ENCODE results near the gene CHST15. TPM values are rescaled to one million over a fixed set of nuclear protein-coding genes. Genes with fewer than 3 reads are reported as not detected.

CHST15 gene
- polyA plus RNA-seq, 1 experiment: 3.2 TPM

DNA sequence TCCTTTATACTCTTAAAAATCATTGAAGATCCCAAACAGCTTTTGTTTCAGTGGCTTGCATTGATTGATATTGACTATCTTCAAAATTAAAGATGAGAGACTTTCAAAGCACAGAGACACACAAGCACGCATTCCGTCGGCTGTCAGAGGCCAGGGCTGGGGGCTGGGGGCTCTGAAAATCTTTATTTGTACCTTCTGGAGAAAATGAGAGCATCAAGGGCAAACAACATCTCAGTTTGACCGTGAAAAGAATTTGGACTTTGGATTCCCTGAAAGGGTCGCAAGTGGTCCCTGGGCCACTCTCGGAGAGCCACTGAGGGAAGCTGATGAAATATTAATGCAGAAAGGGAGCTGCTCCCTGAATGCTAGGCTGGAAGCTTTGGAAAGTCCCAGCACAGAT lies 96.4 kb downstream of the CHST15 start:
- H3K4me3 ChIP-seq (ENCODE audit: low read depth, low read length): no peak overlapping the region
- DNase-seq (ENCODE audit: low read depth, low spot score): no peak
- no peaks in the 10 kb centered on the region for H3K27me3 ChIP-seq (ENCODE audit: control insufficient read depth, insufficient read depth, low read length)
- TF ChIP-seq, protein P1, sequence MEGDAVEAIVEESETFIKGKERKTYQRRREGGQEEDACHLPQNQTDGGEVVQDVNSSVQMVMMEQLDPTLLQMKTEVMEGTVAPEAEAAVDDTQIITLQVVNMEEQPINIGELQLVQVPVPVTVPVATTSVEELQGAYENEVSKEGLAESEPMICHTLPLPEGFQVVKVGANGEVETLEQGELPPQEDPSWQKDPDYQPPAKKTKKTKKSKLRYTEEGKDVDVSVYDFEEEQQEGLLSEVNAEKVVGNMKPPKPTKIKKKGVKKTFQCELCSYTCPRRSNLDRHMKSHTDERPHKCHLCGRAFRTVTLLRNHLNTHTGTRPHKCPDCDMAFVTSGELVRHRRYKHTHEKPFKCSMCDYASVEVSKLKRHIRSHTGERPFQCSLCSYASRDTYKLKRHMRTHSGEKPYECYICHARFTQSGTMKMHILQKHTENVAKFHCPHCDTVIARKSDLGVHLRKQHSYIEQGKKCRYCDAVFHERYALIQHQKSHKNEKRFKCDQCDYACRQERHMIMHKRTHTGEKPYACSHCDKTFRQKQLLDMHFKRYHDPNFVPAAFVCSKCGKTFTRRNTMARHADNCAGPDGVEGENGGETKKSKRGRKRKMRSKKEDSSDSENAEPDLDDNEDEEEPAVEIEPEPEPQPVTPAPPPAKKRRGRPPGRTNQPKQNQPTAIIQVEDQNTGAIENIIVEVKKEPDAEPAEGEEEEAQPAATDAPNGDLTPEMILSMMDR (IDR thresholded peaks at IDR 0.05; ENCODE audit: low read depth, low read length): no peak
- H3K9me3 ChIP-seq (ENCODE audit: control insufficient read depth, insufficient read depth, low read length): no peaks in the 10 kb centered on the region; the same call in 1 of the 2 replicates
- ChIA-PET CTCF (interaction anchor here (4.0 to 9.2 kb wide), 2 partner anchors 393 to 407 kb away, joined by 57 to 319 read pairs; no protein-coding TSS in a partner anchor), POLR2A (no interaction called here)
- H3K27ac ChIP-seq (ENCODE audit: low read depth, low read length): peak overlapping the region; percentile 78

DNA sequence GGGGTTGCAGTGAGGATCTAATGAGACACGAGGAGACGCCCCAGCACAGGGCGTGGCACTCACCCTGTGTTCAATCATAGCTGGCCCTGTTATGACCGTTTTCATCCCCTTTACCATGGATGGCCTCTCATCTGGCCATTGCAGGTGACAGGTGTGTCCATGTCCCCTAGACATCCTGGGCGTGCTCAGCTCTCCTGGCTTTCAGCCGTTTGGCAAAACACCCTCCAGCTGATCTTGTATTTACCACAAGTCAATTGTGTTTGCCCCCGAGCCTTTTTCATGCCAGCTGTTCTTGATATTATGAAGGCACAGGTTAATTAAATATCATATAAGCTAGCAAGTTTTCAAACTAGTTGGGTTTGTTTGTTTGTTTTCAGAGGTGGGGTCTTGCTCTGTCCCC lies 97.1 kb downstream of the CHST15 start:
- Histone ChIP-seq H3K27ac (ENCODE audit: low read depth, low read length) (peak overlapping the region; percentile 93), H3K4me3 (ENCODE audit: low read depth, low read length) (no peak overlapping the region), H3K9me3 (ENCODE audit: control insufficient read depth, insufficient read depth, low read length) (no peaks in the 10 kb centered on the region; the same call in 1 of the 2 replicates), H3K27me3 (ENCODE audit: control insufficient read depth, insufficient read depth, low read length) (no peaks in the 10 kb centered on the region)
- POLR2A ChIA-PET: interaction anchor here (0.6 kb wide), 1 partner anchor 393 kb away, joined by 3 read pairs; no protein-coding TSS in a partner anchor
- TF ChIP-seq, protein P1 (IDR thresholded peaks at IDR 0.05; ENCODE audit: low read depth, low read length): no peak
- CTCF ChIA-PET: interaction anchor here (0.7 to 9.2 kb wide), 6 partner anchors 110 to 408 kb away, joined by 3 to 319 read pairs (median 3); no protein-coding TSS in a partner anchor
- no peak for DNase-seq (ENCODE audit: low read depth, low spot score)

DNA sequence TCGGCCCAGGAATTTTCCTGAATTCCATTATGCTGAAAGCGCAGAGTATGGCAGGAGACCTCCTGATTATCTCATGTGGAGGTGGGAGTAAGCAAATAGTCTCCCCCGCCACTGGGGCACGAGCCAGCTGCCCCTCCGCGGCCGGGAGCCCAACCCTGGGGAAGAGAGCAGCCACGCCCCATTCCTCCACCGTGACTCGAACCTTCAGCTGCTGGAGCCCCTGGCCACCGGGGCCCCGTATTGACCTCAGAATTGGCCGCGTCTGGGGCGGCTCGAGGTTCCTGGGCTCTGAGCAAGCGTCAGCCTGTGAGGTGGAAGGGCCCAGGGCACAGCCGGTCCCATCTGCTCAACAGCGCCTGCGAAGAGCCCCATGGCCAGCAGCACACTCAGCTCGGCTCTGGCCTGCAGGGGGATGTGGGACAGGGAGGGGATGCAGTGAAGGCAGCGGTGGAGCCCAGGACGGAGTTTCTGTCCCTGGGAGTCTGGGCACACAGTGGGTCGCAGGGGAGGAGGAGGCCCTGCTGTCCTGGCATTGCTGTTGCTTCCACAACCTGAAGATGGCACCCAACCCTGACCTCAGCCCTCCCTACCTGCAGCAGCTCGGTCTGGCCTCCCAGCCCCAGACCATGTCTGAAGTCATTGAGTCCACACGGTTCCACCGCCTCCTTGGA lies 97.8 kb downstream of the CHST15 start:
- peak overlapping the region; percentile 93 for H3K27ac ChIP-seq (ENCODE audit: low read depth, low read length)
- H3K4me3 ChIP-seq (ENCODE audit: low read depth, low read length): peak overlapping the region; percentile 39
- DNase-seq (ENCODE audit: low read depth, low spot score): peak; percentile 55
- TF ChIP-seq, protein P1 (IDR thresholded peaks at IDR 0.05; ENCODE audit: low read depth, low read length): peak; percentile 33
- peaks cover 5% of the 10 kb centered on the region for H3K27me3 ChIP-seq (ENCODE audit: control insufficient read depth, insufficient read depth, low read length)
- ChIA-PET CTCF (interaction anchor here (0.7 to 9.2 kb wide), 12 partner anchors 17 to 409 kb away, joined by 3 to 319 read pairs (median 4); no protein-coding TSS in a partner anchor), POLR2A (interaction anchor here (0.6 kb wide), 1 partner anchor 393 kb away, joined by 3 read pairs; no protein-coding TSS in a partner anchor)
- H3K9me3 ChIP-seq (ENCODE audit: control insufficient read depth, insufficient read depth, low read length): no peaks in the 10 kb centered on the region; the same call in 1 of the 2 replicates

DNA sequence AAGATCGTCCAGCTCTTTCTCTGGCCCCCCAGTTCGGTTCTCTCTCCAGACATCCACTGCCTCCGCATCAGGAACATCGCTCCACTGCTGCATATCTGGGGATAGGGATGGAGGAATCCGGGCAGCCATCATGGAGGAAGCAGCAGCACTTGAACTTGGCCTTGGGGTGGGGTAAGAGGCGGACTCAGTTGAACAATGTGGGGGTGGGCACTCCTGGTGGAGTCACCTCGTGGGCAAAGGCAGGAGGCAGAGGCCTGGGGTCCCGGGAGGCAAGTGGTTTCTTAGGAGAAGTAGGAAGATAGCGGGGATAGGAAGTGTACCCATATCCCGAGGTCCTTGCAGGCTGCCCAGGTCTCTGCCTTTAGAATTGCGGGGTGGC lies 98.3 kb downstream of the CHST15 start:
- DNase-seq (ENCODE audit: low read depth, low spot score): no peak
- Histone ChIP-seq H3K9me3 (ENCODE audit: control insufficient read depth, insufficient read depth, low read length) (no peaks in the 10 kb centered on the region; the same call in 1 of the 2 replicates), H3K27ac (ENCODE audit: low read depth, low read length) (peak overlapping the region; percentile 93), H3K27me3 (ENCODE audit: control insufficient read depth, insufficient read depth, low read length) (peaks cover 8% of the 10 kb centered on the region), H3K4me3 (ENCODE audit: low read depth, low read length) (peak overlapping the region; percentile 39)
- TF ChIP-seq, protein P1 (IDR thresholded peaks at IDR 0.05; ENCODE audit: low read depth, low read length): no peak
- POLR2A ChIA-PET: interaction anchor here (0.9 kb wide), 1 partner anchor 394 kb away, joined by 4 read pairs; no protein-coding TSS in a partner anchor
- CTCF ChIA-PET: interaction anchor here (0.5 to 9.2 kb wide), 42 partner anchors 10 to 695 kb away, joined by 3 to 319 read pairs (median 4); partner anchors contain the start of gene LHPP
